Skeletal muscle tissue (tissue), 4 donors: ENCODE results near the gene NSD1. TPM values are rescaled to one million over a fixed set of nuclear protein-coding genes. Genes with fewer than 3 reads are reported as not detected.

ENCODE experiments used
- H3K27ac ChIP-seq: one replicate; pipeline ENCODE4 v1.7.0; 2013; ENCODE audit warnings: mild to moderate bottlenecking, low read depth, low read length, inconsistent platforms
- H3K27me3 ChIP-seq, 3 donors: one replicate each; pipeline ENCODE4 v1.7.0; 2013; ENCODE audit warnings: low read length in 3 of 3; ENCODE audit not compliant: control insufficient read depth in 3 of 3, insufficient read depth in 3 of 3
- H3K36me3 ChIP-seq, 3 donors: one replicate each; pipeline ENCODE4 v1.7.0; 2013; ENCODE audit warnings: low read length in 3 of 3; ENCODE audit not compliant: control insufficient read depth in 3 of 3, insufficient read depth in 3 of 3
- H3K4me1 ChIP-seq, 3 donors: one replicate each; pipeline ENCODE4 v1.7.0; 2013; ENCODE audit warnings: low read length in 3 of 3, mild to moderate bottlenecking in 3 of 3; ENCODE audit not compliant: control insufficient read depth in 3 of 3, insufficient read depth in 3 of 3
- H3K4me3 ChIP-seq, 3 donors: one replicate each; pipeline ENCODE4 v1.7.0; 2013; ENCODE audit warnings: low read length in 3 of 3
- H3K9ac ChIP-seq, 3 donors: one replicate each; pipeline ENCODE4 v1.7.0; 2013; ENCODE audit warnings: low read length in 3 of 3, mild to moderate bottlenecking in 3 of 3, moderate library complexity in 2 of 3, low read depth in 1 of 3
- H3K9me3 ChIP-seq, 3 donors: one replicate each; pipeline ENCODE4 v1.7.0; 2013; ENCODE audit warnings: low read length in 3 of 3; ENCODE audit not compliant: control insufficient read depth in 3 of 3
- total RNA-seq: library from RNA; depleted of rRNA; stranded (reverse); fragments of >200 nt; gene quantifications from one replicate; pipeline ENCODE4 v1.2.3, GENCODE V29; 2014
- donor health status: Osteomylitis.

The NSD1 gene
- total RNA-seq, 1 donor from 2014 or later: 57.4 TPM

GRCh38 chr5:177098120-177098469 is 35.5 kb upstream of the NSD1 start:
- peak overlapping the region in 2 of 3 donors; percentile 16 to 53 for H3K9ac ChIP-seq
- H3K4me1 ChIP-seq: peaks cover 19 to 30% (median 20%) of the 10 kb centered on the region in 3 donors
- H3K4me3 ChIP-seq: no peak overlapping the region
- H3K36me3 ChIP-seq: no peaks in the 10 kb centered on the region
- no peaks in the 10 kb centered on the region for H3K9me3 ChIP-seq
- H3K27ac ChIP-seq: no peak overlapping the region
- peaks cover 0 to 13% (median 7%) of the 10 kb centered on the region in 3 donors for H3K27me3 ChIP-seq

- Histone ChIP-seq H3K9ac (peak overlapping the region; percentile 13 to 57 (median 53)), H3K4me1 (peaks cover 19 to 30% (median 20%) of the 10 kb centered on the region in 3 donors), H3K36me3 (no peaks in the 10 kb centered on the region), H3K4me3 (no peak overlapping the region), H3K9me3 (no peaks in the 10 kb centered on the region), H3K27ac (peak overlapping the region; percentile 66), H3K27me3 (peaks cover 2 to 13% (median 10%) of the 10 kb centered on the region in 3 donors)
These were observed 35.0 kb upstream of the NSD1 start for GRCh38 chr5:177098470-177099141.

GRCh38 chr5:177099422-177100093 is 34.0 kb upstream of the NSD1 start:
- Histone ChIP-seq H3K27ac (no peak overlapping the region), H3K9ac (no peak overlapping the region), H3K9me3 (no peaks in the 10 kb centered on the region), H3K36me3 (no peaks in the 10 kb centered on the region), H3K27me3 (peaks cover 7 to 22% (median 16%) of the 10 kb centered on the region in 3 donors), H3K4me1 (peaks cover 14 to 24% (median 17%) of the 10 kb centered on the region in 3 donors), H3K4me3 (no peak overlapping the region)

- no peaks in the 10 kb centered on the region for H3K9me3 ChIP-seq
- H3K27me3 ChIP-seq: peaks cover 7 to 20% (median 16%) of the 10 kb centered on the region in 3 donors
- H3K9ac ChIP-seq: no peak overlapping the region
- H3K36me3 ChIP-seq: no peaks in the 10 kb centered on the region
- H3K4me3 ChIP-seq: no peak overlapping the region
- peaks cover 7 to 13% (median 8%) of the 10 kb centered on the region in 3 donors for H3K4me1 ChIP-seq
- no peak overlapping the region for H3K27ac ChIP-seq
These were observed 32.9 kb upstream of the NSD1 start for GRCh38 chr5:177100714-177101121.

- H3K4me1 ChIP-seq: peaks cover 2 to 3% (median 2%) of the 10 kb centered on the region in 3 donors
- no peaks in the 10 kb centered on the region for H3K9me3 ChIP-seq
- no peak overlapping the region for H3K4me3 ChIP-seq
- H3K27me3 ChIP-seq: peaks cover 7 to 22% (median 14%) of the 10 kb centered on the region in 3 donors
- H3K27ac ChIP-seq: no peak overlapping the region
- H3K36me3 ChIP-seq: no peaks in the 10 kb centered on the region
- no peak overlapping the region for H3K9ac ChIP-seq
These were observed 29.9 kb upstream of the NSD1 start for GRCh38 chr5:177103523-177104253.

- Histone ChIP-seq H3K36me3 (no peaks in the 10 kb centered on the region), H3K4me1 (no peaks in the 10 kb centered on the region), H3K27me3 (peaks cover 7 to 15% (median 11%) of the 10 kb centered on the region in 3 donors), H3K9ac (no peak overlapping the region), H3K27ac (no peak overlapping the region), H3K9me3 (no peaks in the 10 kb centered on the region), H3K4me3 (no peak overlapping the region)
These were observed 27.7 kb upstream of the NSD1 start for GRCh38 chr5:177105691-177106476.

GRCh38 chr5:177107159-177107558 is 26.4 kb upstream of the NSD1 start:
- Histone ChIP-seq H3K9ac (no peak overlapping the region), H3K4me3 (no peak overlapping the region), H3K36me3 (no peaks in the 10 kb centered on the region), H3K27me3 (peaks cover 7 to 15% (median 11%) of the 10 kb centered on the region in 3 donors), H3K4me1 (peaks cover 0 to 4% (median 3%) of the 10 kb centered on the region in 3 donors), H3K27ac (no peak overlapping the region), H3K9me3 (no peaks in the 10 kb centered on the region)

GRCh38 chr5:177109810-177110209 is 23.8 kb upstream of the NSD1 start:
- no peak overlapping the region for H3K4me3 ChIP-seq
- no peaks in the 10 kb centered on the region for H3K36me3 ChIP-seq
- H3K27me3 ChIP-seq: peaks cover 0 to 7% (median 0%) of the 10 kb centered on the region in 3 donors
- H3K9ac ChIP-seq: no peak overlapping the region
- H3K9me3 ChIP-seq: no peaks in the 10 kb centered on the region
- peaks cover 3 to 12% (median 4%) of the 10 kb centered on the region in 3 donors for H3K4me1 ChIP-seq
- H3K27ac ChIP-seq: no peak overlapping the region

- Histone ChIP-seq H3K9ac (peak overlapping the region in 1 of 3 donors; percentile 33), H3K4me3 (no peak overlapping the region), H3K27ac (no peak overlapping the region), H3K4me1 (peaks cover 10 to 22% (median 12%) of the 10 kb centered on the region in 3 donors), H3K9me3 (no peaks in the 10 kb centered on the region), H3K27me3 (peaks cover 0 to 3% (median 0%) of the 10 kb centered on the region in 3 donors), H3K36me3 (no peaks in the 10 kb centered on the region)
These were observed 21.7 kb upstream of the NSD1 start for GRCh38 chr5:177111720-177112394.
